WTC11 (cell line): ENCODE measurements around the gene TMEM266.

Experiments
- CREB1 ChIP-seq: sonication (generic); formaldehyde crosslinking; IDR thresholded peaks from 2 replicates; pipeline ENCODE4 v1.8.0; 2023; ENCODE audit warnings: mild to moderate bottlenecking, missing genetic modification reagents
- FOXP1 ChIP-seq: sonication (generic); formaldehyde crosslinking; IDR thresholded peaks from 2 replicates; pipeline ENCODE4 v1.8.0; 2022; ENCODE audit warnings: missing genetic modification reagents, mild to moderate bottlenecking, moderate library complexity, borderline replicate concordance
- NR2C2 ChIP-seq: sonication (generic); formaldehyde crosslinking; IDR thresholded peaks from 2 replicates; pipeline ENCODE4 v1.8.0; 2022; ENCODE audit warnings: mild to moderate bottlenecking, missing genetic modification reagents
- TCF7 ChIP-seq: sonication (generic); formaldehyde crosslinking; IDR thresholded peaks from 2 replicates; pipeline ENCODE4 v1.8.0; 2022; ENCODE audit warnings: mild to moderate bottlenecking, low read depth, missing genetic modification reagents, moderate library complexity
- ZNF423 ChIP-seq: fragments of 250-450 bp; sonication (Bioruptor Pico); IDR thresholded peaks from 2 replicates; pipeline ENCODE4 v2.1.2; 2022; ENCODE audit warnings: mild to moderate bottlenecking, moderate library complexity
- TF ChIP-seq, protein P1 (sequence below): fragments of 200-600 bp; IDR thresholded peaks from 2 replicates; pipeline ENCODE4 v1.8.0; 2022; ENCODE audit warnings: antibody characterized with exemption
- TF ChIP-seq, protein P2 (sequence below): sonication (generic); formaldehyde crosslinking; conservative IDR thresholded peaks from 2 replicates; pipeline ENCODE4 v1.8.1; 2022; ENCODE audit warnings: mild to moderate bottlenecking, missing genetic modification reagents
- TF ChIP-seq, protein P3 (sequence below): sonication (generic); formaldehyde crosslinking; IDR thresholded peaks from 2 replicates; pipeline ENCODE4 v1.8.1; 2023; ENCODE audit warnings: mild to moderate bottlenecking, moderate library complexity, missing genetic modification reagents
- TF ChIP-seq, protein P4 (sequence below): sonication (generic); formaldehyde crosslinking; IDR thresholded peaks from 2 replicates; pipeline ENCODE4 v1.8.0; 2022; ENCODE audit warnings: mild to moderate bottlenecking, missing genetic modification reagents
- TF ChIP-seq, protein P5 (sequence below): sonication (generic); formaldehyde crosslinking; IDR thresholded peaks from 2 replicates; pipeline ENCODE4 v1.8.1; 2023; ENCODE audit warnings: mild to moderate bottlenecking, missing genetic modification reagents, moderate library complexity

DNA sequence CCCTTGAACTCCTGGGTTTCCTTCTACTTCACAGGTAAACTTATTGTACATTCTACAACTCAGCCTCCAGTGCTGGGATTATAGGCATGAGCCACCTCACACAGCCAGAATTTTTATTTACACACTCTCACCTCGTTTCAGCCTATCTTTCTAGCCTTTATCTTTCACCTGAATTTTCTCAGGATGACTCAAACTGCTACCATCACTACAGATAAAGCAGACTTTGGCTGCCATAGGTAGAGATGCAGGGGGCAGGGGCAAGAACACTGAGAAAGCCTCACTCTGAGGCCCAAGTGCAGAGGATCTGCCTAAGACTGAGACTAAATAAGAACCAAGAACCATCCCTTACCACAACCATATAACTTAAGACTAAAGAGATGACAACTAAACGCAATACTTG is 192.5 kb downstream of the TMEM266 start:
- TF ChIP-seq, protein P1, sequence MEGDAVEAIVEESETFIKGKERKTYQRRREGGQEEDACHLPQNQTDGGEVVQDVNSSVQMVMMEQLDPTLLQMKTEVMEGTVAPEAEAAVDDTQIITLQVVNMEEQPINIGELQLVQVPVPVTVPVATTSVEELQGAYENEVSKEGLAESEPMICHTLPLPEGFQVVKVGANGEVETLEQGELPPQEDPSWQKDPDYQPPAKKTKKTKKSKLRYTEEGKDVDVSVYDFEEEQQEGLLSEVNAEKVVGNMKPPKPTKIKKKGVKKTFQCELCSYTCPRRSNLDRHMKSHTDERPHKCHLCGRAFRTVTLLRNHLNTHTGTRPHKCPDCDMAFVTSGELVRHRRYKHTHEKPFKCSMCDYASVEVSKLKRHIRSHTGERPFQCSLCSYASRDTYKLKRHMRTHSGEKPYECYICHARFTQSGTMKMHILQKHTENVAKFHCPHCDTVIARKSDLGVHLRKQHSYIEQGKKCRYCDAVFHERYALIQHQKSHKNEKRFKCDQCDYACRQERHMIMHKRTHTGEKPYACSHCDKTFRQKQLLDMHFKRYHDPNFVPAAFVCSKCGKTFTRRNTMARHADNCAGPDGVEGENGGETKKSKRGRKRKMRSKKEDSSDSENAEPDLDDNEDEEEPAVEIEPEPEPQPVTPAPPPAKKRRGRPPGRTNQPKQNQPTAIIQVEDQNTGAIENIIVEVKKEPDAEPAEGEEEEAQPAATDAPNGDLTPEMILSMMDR: no peak
- no peak for TF ChIP-seq ZNF423 (CRISPR knock-in tag)
- TF ChIP-seq, protein P2, sequence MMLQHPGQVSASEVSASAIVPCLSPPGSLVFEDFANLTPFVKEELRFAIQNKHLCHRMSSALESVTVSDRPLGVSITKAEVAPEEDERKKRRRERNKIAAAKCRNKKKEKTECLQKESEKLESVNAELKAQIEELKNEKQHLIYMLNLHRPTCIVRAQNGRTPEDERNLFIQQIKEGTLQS (CRISPR knock-in tag): no peak
- TF ChIP-seq, protein P3, sequence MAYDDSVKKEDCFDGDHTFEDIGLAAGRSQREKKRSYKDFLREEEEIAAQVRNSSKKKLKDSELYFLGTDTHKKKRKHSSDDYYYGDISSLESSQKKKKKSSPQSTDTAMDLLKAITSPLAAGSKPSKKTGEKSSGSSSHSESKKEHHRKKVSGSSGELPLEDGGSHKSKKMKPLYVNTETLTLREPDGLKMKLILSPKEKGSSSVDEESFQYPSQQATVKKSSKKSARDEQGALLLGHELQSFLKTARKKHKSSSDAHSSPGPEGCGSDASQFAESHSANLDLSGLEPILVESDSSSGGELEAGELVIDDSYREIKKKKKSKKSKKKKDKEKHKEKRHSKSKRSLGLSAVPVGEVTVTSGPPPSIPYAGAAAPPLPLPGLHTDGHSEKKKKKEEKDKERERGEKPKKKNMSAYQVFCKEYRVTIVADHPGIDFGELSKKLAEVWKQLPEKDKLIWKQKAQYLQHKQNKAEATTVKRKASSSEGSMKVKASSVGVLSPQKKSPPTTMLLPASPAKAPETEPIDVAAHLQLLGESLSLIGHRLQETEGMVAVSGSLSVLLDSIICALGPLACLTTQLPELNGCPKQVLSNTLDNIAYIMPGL (CRISPR knock-in tag): no peak
- no peak for TF ChIP-seq CREB1 (CRISPR knock-in tag)
- TF ChIP-seq, protein P4, sequence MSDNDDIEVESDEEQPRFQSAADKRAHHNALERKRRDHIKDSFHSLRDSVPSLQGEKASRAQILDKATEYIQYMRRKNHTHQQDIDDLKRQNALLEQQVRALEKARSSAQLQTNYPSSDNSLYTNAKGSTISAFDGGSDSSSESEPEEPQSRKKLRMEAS: no peak
- TF ChIP-seq NR2C2 (CRISPR knock-in tag): no peak
- TF ChIP-seq FOXP1 (CRISPR knock-in tag): no peak
- TF ChIP-seq, protein P5, sequence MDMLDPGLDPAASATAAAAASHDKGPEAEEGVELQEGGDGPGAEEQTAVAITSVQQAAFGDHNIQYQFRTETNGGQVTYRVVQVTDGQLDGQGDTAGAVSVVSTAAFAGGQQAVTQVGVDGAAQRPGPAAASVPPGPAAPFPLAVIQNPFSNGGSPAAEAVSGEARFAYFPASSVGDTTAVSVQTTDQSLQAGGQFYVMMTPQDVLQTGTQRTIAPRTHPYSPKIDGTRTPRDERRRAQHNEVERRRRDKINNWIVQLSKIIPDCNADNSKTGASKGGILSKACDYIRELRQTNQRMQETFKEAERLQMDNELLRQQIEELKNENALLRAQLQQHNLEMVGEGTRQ: no peak
- no peak for TF ChIP-seq TCF7 (CRISPR knock-in tag)
